Neural crest cell (in vitro differentiated cells): ENCODE measurements around the gene SLC9A3. TPM values are rescaled to one million over a fixed set of nuclear protein-coding genes. Genes with fewer than 3 reads are reported as not detected.

Experiments used
- DNase-seq: peaks from one replicate; pipeline ENCODE4 v3.0.0; 2021; ENCODE audit warnings: low read depth, mixed read lengths, low spot score
- H3K27ac Mint-ChIP-seq: one replicate; pipeline ENCODE4 v1.8.0; 2021; ENCODE audit warnings: mild to moderate bottlenecking, mixed read lengths; ENCODE audit not compliant: unreplicated experiment
- H3K27me3 Mint-ChIP-seq: 2 replicates; pipeline ENCODE4 v1.8.0; 2021; ENCODE audit warnings: low read depth, mild to moderate bottlenecking, mixed read lengths
- H3K36me3 Mint-ChIP-seq: 2 replicates; pipeline ENCODE4 v1.8.0; 2021; ENCODE audit warnings: low read depth, mild to moderate bottlenecking, mixed read lengths
- H3K4me1 Mint-ChIP-seq: 2 replicates; pipeline ENCODE4 v1.8.0; 2021; ENCODE audit warnings: mixed read lengths
- H3K4me3 Mint-ChIP-seq: one replicate; pipeline ENCODE4 v1.8.0; 2021; ENCODE audit warnings: mild to moderate bottlenecking, mixed read lengths
- H3K9me3 Mint-ChIP-seq: 2 replicates; pipeline ENCODE4 v1.8.0; 2021; ENCODE audit warnings: mixed read lengths
- total RNA-seq: library from RNA; stranded (reverse); gene quantifications from 2 replicates; pipeline ENCODE4 v1.2.1, GENCODE V29; 2021
- TF ChIP-seq, protein P1 (sequence below): fragments of 200-600 bp; sonication (generic); conservative IDR thresholded peaks from 2 replicates; pipeline ENCODE4 v1.5.0; 2021; ENCODE audit warnings: antibody characterized with exemption, mild to moderate bottlenecking

Gene SLC9A3
- total RNA-seq, 1 donor from 2014 or later, result 1.5 TPM

- Mint-ChIP-seq H3K36me3 (no peaks in the 10 kb centered on the region), H3K4me1 (peaks cover 9% of the 10 kb centered on the region), H3K4me3 (peak overlapping the region; percentile 13), H3K9me3 (no peaks in the 10 kb centered on the region), H3K27ac (no peak overlapping the region), H3K27me3 (no peaks in the 10 kb centered on the region)
- TF ChIP-seq, protein P1, sequence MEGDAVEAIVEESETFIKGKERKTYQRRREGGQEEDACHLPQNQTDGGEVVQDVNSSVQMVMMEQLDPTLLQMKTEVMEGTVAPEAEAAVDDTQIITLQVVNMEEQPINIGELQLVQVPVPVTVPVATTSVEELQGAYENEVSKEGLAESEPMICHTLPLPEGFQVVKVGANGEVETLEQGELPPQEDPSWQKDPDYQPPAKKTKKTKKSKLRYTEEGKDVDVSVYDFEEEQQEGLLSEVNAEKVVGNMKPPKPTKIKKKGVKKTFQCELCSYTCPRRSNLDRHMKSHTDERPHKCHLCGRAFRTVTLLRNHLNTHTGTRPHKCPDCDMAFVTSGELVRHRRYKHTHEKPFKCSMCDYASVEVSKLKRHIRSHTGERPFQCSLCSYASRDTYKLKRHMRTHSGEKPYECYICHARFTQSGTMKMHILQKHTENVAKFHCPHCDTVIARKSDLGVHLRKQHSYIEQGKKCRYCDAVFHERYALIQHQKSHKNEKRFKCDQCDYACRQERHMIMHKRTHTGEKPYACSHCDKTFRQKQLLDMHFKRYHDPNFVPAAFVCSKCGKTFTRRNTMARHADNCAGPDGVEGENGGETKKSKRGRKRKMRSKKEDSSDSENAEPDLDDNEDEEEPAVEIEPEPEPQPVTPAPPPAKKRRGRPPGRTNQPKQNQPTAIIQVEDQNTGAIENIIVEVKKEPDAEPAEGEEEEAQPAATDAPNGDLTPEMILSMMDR, result no peak
- no peak for DNase-seq
These were observed 89.0 kb downstream of the SLC9A3 start for GRCh38 chr5:435156-435790.

DNA sequence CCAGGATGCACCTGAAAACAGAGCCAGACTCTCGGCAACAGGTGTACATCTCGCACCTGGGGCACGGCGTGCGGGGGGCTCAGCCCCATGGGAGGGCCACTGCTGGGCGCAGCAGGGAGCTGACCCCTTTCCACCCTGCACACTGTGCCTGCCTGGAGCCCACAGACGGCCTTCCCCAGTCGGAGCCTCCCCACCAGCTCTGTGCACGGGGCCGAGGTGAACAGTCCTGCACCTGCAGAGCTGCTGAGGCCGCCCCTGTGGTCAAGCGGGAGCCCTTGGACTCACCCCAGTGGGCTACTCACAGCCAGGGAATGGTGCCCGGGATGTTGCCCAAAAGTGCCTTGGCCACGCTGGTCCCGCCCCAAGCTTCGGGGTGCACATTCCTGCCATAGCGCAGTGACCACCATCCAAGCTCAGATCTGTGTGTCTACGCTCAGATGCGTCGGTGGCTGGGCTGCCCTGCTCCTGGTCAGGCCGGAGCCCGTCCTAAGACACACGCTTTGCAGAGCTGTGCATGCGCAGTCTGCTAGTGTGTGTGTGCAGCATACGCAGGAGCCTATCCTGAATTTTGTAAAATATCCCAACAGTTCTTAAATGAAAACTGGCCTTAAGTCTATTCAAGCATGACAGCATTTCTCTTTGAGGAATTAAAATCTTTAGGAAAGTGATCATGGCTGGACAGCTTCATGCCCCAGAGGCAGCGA, 89.7 kb downstream of the SLC9A3 start:
- no peak for DNase-seq
- no peak overlapping the region for H3K27ac Mint-ChIP-seq
- H3K27me3 Mint-ChIP-seq, result no peaks in the 10 kb centered on the region
- peaks cover 2% of the 10 kb centered on the region for H3K4me1 Mint-ChIP-seq
- no peaks in the 10 kb centered on the region for H3K9me3 Mint-ChIP-seq
- H3K4me3 Mint-ChIP-seq, result no peak overlapping the region
- TF ChIP-seq, protein P1, result no peak
- peaks cover 2% of the 10 kb centered on the region for H3K36me3 Mint-ChIP-seq

GRCh38 chr5:433836-434235, 90.4 kb downstream of the SLC9A3 start:
- DNase-seq, result no peak
- H3K4me3 Mint-ChIP-seq, result no peak overlapping the region
- TF ChIP-seq, protein P1, result no peak
- H3K36me3 Mint-ChIP-seq, result peaks cover 2% of the 10 kb centered on the region
- no peaks in the 10 kb centered on the region for H3K4me1 Mint-ChIP-seq
- H3K9me3 Mint-ChIP-seq, result no peaks in the 10 kb centered on the region
- H3K27me3 Mint-ChIP-seq, result peaks cover 2% of the 10 kb centered on the region
- no peak overlapping the region for H3K27ac Mint-ChIP-seq

DNA sequence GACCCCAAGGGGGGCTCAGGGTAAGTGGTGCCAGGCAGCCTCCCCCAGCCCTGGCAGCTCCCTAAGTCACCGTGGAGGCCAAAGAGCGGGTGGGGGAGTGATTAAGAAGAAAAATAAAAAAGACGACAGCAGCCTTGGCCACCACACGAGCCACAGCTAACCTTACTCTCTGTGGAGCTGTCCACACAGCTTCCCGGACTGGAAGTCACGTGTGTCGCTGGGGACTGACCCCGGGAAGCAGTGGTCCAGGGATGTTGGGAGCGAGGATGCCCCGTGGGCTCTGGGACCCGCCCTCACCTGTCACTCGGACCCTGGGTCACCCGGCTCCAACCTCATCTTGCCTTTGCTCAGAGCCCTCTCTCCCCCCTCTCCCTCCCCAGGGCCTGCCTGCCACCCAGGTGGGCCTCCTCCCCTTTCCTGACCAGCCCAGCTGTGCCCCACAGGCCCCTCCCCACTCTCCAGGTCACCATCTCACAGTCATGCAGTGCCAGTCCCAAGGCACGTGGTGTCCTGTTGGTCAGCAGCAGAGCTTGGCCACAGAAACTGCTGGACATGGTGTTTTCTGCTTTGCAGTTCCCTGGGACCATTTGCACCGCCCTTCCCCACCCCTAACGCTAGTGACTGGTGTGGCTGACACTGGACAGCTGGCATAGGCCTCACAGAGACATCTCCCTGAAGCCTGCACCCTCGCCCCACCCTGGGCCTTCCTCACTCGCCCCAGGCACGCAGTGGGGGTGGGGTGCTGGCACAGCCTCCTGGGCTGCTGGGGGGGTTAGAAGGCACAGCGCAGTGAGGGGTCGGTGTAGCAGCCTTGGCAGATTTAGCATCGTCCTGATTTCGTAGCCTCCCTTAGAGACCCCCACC, 91.1 kb downstream of the SLC9A3 start:
- Mint-ChIP-seq H3K9me3 (no peaks in the 10 kb centered on the region), H3K4me1 (no peaks in the 10 kb centered on the region), H3K27ac (no peak overlapping the region), H3K36me3 (peaks cover 2% of the 10 kb centered on the region), H3K27me3 (peaks cover 2% of the 10 kb centered on the region), H3K4me3 (no peak overlapping the region)
- DNase-seq, result no peak
- TF ChIP-seq, protein P1, result no peak

- Mint-ChIP-seq H3K27ac (no peak overlapping the region), H3K4me1 (no peaks in the 10 kb centered on the region), H3K36me3 (peaks cover 2% of the 10 kb centered on the region), H3K27me3 (peaks cover 2% of the 10 kb centered on the region), H3K4me3 (no peak overlapping the region), H3K9me3 (no peaks in the 10 kb centered on the region)
- TF ChIP-seq, protein P1, result no peak
- no peak for DNase-seq
These were observed 91.9 kb downstream of the SLC9A3 start for GRCh38 chr5:432201-432927.
